Calu3 (cell line): ENCODE data around the gene RASSF7. TPM values are rescaled to one million over a fixed set of nuclear protein-coding genes. Genes with fewer than 3 reads are reported as not detected.

ENCODE experiments used
- microRNA-seq: library from miRNA; unstranded; fragments of <30 nt; microRNA quantifications from one replicate; pipeline ENCODE4 v1.2.0, GENCODE V29; 2022
- total RNA-seq: library from RNA; stranded (reverse); gene quantifications from 2 replicates; pipeline ENCODE4 v1.2.3, GENCODE V29; 2022

Gene RASSF7
- total RNA-seq, 1 experiment from 2014 or later, result 93.3 TPM

Small RNA genes within 50 kb of the gene (microRNA-seq; reads per million reads assigned to microRNA genes)
- 660 reads per million, percentile 81 among the genes with 10 or more reads in this experiment for gene MIR210

Other genes with a start within 250 kb of the RASSF7 start
- gene IFITM1, start 246.9 kb upstream of the RASSF7 start, total RNA-seq, result 45.6 and 179 TPM in 2 replicates
- gene IFITM3, start 240.1 kb upstream of the RASSF7 start, total RNA-seq, result 264 and 492 TPM in 2 replicates
- 1.9 and 4.6 TPM in 2 replicates for gene B4GALNT4, start 191.5 kb upstream of the RASSF7 start, total RNA-seq
- gene PKP3, start 166.8 kb upstream of the RASSF7 start, total RNA-seq, result 128 and 154 TPM in 2 replicates
- gene SIGIRR, start 146.0 kb upstream of the RASSF7 start, total RNA-seq, result 76.3 and 83.6 TPM in 2 replicates
- 27.2 and 32.2 TPM in 2 replicates for gene ANO9, start 119.0 kb upstream of the RASSF7 start, total RNA-seq
- gene PTDSS2, start 110.7 kb upstream of the RASSF7 start, total RNA-seq, result 25.1 and 30.4 TPM in 2 replicates
- gene RNH1, start 53.7 kb upstream of the RASSF7 start, total RNA-seq, result 103 and 107 TPM in 2 replicates
- gene HRAS, start 25.4 kb upstream of the RASSF7 start, total RNA-seq, result 42.1 and 47.9 TPM in 2 replicates
- 2.2 and 2.6 TPM in 2 replicates for gene LRRC56, start 23.4 kb upstream of the RASSF7 start, total RNA-seq
- gene LMNTD2, start 232 bp upstream of the RASSF7 start, total RNA-seq, result 7.2 and 7.8 TPM in 2 replicates
- gene PHRF1, start 15.5 kb downstream of the RASSF7 start, total RNA-seq, result 42.3 and 43.2 TPM in 2 replicates
- gene IRF7, start 55.0 kb downstream of the RASSF7 start, total RNA-seq, result 48.7 and 93.5 TPM in 2 replicates
- 5.0 and 7.6 TPM in 2 replicates for gene CDHR5, start 64.0 kb downstream of the RASSF7 start, total RNA-seq
- gene SCT, start 66.2 kb downstream of the RASSF7 start, total RNA-seq, result not detected in 2 replicates
- gene DRD4, start 76.3 kb downstream of the RASSF7 start, total RNA-seq, result 1.3 TPM in 2 replicates
- 57.0 and 59.0 TPM in 2 replicates for gene DEAF1, start 134.3 kb downstream of the RASSF7 start, total RNA-seq
- 21.2 and 29.9 TPM in 2 replicates for gene TMEM80, start 134.8 kb downstream of the RASSF7 start, total RNA-seq
- 212 and 213 TPM in 2 replicates for gene EPS8L2, start 145.3 kb downstream of the RASSF7 start, total RNA-seq
- 359 and 379 TPM in 2 replicates for gene TALDO1, start 186.5 kb downstream of the RASSF7 start, total RNA-seq
- 73.8 and 83.3 TPM in 2 replicates for gene GATD1, start 216.5 kb downstream of the RASSF7 start, total RNA-seq
- gene CEND1, start 229.1 kb downstream of the RASSF7 start, total RNA-seq, result not detected in 2 replicates
- 44.5 and 53.6 TPM in 2 replicates for gene SLC25A22, start 237.3 kb downstream of the RASSF7 start, total RNA-seq
- gene PIDD1, start 244.3 kb downstream of the RASSF7 start, total RNA-seq, result 15.9 and 16.3 TPM in 2 replicates
- gene RPLP2, start 249.0 kb downstream of the RASSF7 start, total RNA-seq, result 1,351 and 1,381 TPM in 2 replicates